UCSD-AML1 (cell line): ENCODE measurements around the gene RTL1.

Experiments
- DNase-seq: peaks from one replicate; lab custom pipeline; 2025; ENCODE audit not compliant: unreplicated experiment; lab: John Stamatoyannopoulos, UW

The RTL1 gene

DNA sequence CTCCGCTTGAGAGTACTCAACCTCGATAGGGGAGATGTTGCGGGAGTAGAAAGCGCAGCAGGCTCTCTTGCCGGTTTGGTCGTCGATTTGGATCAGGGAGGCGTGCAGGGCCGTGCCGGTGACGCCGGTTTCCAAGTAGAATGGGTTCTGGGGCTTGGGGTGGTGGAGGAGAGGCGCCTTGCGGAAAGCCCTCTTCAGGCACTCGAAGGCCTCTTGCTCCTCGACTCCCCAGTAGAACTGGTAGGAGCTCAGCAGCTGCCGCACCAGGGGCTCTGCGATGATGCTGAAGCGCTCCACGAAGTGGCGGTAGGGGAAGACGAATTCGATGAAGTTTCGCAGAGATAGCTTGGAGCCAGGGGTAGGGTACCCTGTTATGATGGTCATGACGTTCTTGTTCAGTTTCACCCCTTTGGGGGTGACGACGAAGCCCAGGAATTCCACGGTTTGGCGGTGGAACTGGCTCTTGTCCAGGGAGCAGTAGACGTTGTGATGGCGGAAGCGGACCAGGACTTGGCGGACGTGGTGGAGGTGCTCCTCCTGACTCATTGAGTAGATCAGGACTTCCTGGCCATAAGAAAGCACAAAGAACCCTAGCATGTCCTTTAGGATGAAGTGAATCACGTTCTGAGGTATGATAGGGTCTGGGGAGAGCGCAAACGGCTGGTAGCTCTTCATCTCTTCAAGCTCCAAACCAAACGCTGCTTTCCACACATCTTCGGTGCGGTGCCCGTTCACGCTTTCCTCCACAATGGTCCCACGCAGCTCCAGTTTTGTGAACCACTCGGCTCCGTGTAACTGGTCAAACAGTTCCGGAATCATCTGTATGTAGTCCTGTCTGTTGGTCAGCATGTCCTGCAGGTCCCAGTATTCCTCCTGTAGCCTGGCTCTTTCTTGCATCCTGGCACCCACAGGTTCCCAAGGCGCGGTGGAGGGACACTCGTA lies 21.2 kb downstream of the RTL1 start:
- DNase-seq = no peak

DNA sequence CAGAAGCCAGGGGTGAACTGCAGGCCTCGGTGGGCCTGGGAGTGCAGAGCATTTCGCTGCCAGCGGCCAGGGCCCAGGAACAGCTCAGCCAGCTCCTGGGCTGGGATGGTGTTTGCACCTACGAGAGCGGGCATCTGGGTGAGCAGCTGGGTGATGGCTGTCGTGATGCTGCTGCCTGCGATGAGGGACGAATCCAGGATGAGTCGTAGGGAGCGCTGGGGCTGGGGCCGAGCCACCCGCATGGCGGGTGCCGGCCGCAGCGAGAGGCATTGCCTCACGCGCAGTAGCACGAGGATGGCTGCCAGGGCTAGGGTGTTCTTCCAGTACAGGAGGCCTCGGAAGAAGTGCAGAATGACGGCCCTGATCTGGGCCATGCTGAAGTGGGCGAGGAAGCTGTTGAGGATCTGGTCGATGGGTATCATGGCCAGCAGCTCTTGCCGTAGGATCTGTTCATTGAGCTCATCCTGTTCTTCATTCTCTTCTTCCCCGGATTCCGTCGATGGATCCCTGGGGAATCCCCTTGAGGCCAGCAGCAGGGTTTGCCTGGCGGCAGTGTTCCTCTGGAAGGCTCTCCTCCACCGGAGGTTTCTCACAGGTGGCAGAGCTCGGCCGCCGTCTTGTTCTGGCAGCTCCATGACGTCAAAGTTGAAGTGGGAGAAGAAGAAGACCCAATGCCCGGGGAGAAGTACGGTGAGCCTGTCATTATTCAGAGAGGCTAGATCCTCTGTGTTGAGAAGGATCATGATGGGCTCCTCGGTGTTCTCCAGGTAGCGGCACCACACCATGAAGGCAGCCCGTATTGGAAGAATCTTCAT lies 22.1 kb downstream of the RTL1 start:
- no peak for DNase-seq

DNA sequence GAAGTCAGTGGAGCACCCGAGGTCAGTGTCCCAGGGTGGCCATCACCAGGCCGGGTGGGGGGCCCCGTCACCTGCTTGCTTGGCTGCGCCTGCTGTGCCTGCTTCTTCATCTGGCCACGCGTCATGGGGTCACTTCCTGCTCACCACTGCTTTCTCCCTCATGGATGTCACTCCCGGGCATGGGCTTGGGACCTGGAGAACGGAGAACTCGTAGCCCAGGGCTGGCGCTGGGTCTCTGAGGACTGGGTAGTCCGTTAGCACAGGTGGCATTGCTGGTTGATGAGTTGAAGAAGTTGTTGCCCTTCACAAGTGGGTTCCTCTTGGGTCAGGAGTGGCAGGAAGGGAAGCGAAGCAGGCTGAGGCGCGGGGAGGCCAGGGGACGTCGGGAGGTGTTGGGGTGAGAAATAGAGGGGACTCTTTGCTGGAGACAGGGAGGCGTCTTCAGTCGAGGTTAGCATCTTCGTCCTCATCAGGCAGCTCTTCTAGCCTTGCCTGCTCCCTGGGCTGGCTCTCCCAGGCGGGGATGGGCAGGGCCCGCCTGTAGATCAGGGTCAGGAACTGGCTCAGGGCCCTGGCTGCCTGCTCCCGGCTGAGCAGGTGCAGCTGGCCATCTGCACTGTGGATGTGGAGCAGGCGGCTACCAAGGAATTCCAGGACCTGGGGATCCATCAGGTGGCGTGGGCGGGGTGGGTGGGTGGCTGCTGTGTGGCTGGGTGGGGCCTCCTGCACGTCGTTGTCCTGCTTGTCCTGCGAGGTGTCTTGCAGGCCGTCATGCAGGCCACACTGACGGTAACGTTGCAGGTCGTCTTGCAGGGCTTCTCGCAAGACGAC lies 23.0 kb downstream of the RTL1 start:
- DNase-seq = no peak

DNA sequence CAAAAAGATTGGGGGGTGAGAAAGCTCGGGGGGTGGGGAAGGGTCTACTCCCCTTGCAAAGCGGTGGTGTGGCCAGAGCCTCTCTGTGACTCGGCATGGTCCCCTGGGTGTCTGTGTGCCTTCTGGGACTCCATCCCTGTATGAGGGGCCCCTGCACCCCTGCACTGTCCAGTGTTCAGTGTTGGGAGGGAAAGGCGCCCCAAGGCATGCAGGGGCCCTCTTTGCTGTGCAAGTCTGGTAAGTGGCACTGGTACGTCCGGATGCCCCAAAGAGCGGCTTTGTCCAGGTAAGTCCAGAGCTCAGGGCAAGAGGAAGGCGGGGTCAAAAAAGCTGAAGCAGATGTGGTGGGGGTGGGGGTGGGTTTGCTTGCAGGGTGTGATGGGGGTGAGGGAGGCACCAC lies 23.7 kb downstream of the RTL1 start:
- no peak for DNase-seq

DNA sequence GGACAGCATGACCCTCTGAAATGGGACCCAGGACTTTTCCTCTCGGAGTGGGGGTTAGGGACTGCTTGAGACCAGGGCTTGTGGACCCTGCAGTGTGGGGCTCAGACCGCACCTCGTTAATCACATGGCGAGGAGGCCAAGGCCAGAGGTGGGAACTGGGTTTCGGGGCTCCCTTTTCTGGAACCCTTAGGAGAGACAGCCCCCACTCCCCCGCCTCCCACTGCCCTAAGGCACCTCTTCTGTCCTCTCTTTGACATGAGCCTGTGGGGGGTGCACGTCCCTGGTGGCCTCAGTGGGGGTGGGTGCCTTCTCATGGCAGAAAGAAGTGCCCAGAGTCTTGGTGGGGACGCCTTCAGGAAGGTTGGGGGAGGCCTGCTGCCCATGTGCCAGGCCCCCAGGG lies 24.3 kb downstream of the RTL1 start:
- DNase-seq = no peak

DNA sequence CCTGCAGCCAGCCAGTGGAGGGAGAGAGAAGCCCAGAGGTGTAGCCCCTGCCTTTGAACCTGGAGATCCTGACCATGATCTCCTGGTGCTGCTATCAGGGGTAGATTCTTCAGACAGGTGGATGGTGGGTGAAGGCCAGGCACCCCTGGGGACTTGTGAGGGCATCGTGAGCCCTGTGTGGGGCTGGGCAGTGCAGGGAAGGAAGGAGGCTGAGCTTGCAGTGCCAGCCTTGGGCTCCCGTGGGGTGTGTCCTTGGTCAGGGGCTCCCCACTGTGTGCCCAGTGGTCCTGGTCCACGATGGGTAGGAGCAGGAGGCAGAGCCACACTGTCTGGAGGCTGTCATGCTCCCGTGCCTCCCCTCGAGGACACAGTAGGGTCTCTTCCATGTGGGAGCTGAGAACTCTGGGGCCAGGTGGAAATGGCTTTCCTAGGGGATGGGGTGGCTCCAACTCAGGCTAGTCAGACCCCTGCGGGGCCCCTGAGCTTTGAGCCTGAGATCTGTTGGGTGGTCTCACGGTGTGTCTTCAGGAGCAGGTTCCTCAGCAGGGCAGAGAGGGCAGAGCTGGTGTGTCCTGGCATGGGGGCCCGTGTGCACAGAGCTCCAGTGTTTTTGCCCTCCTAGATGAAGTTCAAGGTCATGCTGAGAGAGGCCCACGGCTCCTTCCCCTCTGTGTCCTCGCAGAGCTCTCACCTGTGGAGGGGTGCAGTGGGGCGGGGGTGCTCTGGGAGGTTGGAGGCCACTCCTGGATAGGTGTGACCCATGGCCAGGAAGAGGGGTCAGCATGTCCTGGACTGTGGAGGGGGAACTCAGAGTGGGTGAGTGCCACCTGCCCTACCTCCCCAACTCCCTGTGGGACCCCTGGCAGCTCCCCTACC lies 25.0 kb downstream of the RTL1 start:
- no peak for DNase-seq

DNA sequence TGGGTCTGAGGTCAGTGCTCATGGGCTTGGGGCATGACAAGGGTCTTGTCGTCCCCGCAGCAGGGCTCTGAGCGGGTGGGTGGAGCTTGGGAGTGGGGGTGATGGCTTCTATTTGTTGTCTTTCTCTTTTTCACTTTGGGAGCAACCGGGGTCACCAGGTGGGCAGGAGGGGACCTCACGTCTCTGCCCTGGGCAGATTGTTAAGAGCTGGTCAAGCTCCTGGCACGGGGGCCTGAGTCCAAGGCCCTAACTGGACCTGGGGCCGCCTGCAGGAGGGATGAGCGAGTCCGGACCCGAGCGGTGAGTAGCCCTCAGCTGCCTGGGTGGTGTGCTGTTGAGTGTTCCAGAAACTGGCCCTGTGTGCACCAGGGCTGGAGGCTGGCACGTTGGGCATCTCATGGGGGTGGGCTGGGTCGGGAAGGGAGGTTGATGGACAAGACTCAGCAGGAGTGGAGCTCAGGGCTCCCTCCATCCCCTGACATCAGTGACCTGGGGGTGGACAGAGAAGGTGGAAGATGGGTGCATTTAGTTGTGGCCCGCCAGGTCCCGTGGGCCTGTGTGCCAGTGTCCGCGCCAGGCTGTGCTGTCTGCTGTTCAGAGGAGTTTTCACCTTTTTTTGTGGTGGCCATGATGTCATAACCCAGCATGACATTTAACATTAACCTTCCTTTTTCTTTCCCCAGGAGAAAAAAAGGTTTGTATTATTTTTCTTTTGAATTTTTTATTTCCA lies 27.5 kb downstream of the RTL1 start:
- DNase-seq = no peak

DNA sequence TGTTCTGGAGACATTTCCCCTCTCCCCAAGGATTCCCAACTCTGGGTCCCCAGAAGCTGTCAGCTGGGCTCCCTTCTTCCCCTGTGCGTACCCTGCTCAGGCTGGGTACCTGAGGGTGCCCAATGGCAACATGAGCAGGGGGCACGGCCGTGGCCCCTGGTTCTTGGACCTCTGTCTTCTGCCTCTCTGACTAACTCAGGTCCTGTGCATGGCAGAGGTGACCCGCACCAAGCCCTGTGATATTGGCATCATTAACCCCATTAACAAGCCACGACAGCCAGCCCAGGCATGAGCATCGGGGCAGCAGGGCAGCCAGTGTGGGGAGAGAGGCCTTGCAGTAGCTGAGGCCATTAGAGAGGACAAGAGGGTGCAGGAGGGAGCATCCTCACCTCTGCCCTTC lies 28.4 kb downstream of the RTL1 start:
- no peak for DNase-seq

DNA sequence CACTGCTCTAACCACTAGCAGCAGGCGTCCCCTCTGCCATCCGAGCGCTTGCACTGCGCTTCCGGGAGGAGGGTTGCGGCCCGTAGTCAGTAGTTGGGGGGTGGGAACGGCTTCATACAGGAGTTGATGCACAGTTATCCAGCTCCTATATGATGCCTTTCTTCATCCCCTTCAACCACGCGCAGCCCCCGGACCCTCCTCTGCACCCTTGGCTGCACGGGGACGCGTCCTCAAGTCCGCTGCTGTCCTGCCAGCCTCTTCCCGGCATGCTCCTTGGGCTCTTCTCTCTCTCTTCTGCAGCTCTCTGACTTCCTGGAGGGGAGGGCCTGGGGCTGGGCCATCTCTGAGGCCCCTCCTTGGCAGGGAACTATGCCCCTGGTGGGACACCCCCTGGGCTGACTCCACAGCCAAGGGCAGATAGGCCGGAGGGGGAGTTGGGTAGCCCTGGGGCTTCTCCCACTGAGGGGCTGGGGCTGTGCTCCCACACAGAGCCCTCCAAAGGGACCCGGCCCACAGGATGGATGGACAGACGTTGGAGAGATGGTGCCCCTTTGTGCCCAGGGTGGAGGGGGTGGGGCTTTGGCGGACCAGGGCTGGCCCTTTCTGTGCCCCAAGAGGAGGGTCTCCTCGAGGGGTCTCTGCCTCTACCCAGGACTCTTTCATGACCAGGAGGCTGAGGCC lies 29.0 kb downstream of the RTL1 start:
- DNase-seq = no peak

DNA sequence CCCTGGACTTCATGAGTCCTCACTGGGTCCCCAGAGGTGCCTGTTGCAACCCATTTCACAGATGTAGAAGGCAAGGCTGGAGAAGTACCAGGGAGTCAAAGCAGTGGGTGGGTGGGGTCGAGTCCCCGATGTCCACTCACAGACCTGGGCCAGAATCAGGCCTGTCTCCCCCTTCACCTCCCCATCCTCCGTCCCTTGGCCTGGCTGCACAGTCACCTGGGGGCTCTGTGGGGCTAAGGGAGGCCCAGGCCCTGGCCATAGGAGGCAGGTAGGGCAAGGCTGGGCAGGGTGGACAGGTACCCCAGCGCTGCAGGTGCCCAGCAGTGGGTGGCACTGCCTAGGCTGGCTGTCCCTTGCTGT lies 29.5 kb downstream of the RTL1 start:
- DNase-seq = no peak

DNA sequence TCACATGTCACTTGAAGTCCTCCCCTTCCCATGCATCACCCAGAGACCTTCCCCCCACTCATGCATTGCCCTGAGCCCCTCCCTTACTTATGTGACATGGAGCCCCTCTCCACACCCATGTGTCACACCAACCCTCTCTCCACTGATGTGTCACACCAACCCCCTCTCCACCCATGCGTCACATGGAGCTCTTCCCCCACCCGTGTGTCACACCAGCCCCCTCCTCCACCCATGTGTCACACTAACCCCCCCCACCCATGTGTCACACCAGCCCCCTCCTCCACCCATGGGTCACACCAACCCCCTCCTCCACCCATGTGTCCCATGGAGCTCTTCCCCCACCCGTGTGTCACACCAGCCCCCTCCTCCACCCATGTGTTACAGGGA lies 30.4 kb downstream of the RTL1 start:
- no peak for DNase-seq

DNA sequence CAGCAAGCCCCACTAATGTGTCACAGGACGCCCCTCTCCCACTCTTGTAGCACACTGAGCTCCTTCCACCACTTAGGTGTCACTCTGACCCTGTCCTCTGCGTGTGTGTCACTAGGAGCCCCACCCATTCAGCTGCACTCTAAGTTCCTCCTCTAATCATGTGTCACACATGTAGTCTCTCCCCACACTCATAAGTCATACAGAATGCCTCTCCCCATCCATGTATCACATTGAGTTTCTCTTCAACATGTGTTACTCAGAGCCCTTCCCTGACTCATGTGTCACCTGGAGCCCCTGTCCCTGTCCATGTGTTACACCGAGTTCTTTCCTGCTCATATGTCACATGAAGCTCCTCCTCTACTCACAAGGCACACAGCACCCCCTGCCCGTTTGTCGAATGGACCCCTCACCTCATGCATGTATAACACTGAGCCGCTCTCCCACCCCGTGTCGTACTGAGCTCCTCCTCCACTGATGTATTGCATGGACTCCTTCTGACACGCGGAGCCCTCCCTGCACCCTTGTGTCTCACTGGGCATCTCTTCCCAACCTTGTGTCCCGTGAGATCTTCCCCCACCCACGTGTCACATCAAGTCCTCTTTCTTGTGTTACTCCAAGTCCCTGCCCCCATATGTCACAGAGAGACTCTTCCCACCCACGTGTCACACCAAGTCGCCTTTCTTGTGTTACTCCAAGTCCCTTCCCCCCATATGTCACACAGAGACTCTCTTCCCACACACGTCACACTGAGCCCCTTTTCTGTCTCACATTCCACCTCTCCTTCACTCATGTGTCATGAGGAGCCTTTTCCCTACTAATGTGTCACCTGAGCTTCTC lies 31.0 kb downstream of the RTL1 start:
- DNase-seq = no peak

DNA sequence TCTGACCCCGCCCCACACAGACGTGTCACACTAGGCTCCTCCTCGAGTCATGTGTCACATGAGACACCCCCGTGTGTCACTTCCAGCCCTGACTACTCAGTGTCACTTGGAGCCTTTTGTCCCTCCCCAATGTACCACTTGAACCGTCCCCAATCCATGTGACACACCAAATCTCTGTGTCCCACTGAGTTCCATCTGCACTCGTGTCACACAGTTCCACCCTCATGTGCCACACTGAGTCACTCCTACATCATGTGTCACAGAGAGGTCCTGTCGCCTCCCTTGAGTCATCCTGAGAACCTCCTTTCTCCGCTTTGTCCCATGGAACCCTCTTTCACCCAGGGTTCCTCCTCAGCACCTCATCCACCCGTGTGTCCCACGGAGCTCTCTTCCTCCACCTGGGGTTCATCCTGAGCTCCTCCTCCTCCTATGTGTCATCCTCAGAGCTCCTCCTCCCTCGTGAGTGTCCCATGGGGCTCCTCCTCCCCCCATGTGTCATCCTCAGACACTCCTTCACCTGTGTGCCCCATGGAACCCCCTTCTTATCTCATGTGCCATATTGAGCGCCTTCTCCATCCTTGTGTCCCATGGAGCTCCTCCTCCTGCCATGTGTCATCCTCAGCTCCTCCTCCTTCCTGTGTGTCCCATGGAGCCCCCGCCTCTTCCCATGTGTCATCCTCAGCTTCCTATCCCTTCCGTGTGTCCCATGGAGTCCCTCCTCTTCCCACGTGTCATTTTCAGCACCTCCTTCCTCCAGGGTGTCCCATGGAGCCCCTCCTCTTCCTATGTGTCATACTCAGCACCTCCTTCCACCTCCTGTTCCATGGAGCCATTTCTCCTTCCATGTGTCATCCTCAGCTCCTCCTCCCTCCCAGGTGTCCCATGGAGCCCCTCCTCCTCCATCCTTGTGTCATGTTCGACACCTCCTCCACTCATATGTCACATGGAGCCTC lies 32.0 kb downstream of the RTL1 start:
- no peak for DNase-seq

DNA sequence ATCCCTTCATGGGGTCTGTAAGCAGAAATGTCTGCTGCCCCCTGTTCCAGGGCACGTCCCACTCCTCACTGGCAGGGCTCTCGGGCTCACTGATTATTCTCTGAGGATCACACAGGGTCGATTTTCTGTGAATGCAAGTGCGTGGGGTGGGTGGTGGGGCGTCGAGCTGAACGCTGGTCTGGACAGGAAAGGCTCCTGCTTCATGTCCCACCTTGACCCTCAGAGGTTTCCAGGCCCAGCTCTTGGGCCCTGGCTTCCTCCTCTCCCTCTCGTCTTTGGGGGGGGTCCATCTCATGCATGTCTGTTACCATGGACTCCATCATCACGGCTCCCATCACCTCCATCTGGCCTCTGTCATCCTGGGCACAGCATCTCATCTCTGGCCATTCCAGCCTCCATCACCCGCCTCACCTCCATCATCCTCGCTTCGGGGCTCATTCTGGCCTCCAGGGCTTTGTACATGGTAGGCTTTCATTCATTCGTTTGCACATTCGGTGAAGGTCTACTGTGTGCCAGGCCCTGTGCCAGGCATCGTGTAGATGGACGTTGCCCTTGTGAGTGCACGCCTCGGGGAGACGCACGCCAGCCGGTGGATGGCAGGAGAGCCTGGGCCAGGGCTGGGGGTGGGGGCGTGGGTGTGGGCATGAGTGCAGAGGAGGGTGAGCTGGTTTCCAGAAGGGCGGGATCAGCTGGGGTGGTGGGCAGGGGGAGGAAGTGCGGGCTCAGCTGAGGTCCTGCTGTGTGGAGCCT lies 34.7 kb downstream of the RTL1 start:
- DNase-seq = no peak

DNA sequence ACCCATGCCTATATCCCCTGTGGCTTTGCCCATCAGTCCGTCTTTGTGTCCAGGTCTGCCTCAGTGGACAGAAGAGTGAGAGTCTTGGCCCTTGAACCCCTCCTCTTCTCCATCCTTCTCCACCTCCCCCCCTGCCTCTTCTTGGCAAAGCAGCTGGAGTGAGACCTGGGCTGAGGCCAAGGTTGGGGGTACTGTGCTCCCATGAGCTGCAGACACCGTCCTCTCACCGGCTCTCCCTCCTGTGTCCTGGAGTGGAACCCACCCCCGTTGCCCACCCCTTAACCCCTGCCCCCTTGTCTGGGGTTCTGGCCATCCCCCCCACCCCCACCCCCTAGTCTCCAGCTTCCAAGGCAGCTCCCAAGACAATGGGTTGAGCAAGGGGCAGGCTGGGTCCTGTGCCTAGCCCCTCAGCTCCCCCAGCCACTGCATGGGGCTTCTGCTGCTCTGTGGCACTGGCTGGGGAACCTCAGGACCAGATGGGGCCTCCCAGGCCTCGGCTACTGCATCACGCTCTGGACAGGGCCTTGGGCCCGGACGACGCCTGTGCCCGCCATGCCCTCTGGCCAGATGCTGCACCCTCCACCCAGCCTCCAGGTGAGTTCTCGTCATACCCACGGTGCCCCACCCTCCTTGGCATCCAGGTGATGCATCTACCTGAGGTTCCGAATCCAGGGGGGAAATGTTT lies 35.7 kb downstream of the RTL1 start:
- DNase-seq = no peak
